NCI-H1694 treated with DMSO at 0.1 percent for 48 hours (cell line): ENCODE results near the gene GM2A.
"Not testable (repeated sequence)": the region's sequence is repeated elsewhere in the genome, so short reads cannot be mapped to it uniquely, and the experiment has no call there.

ENCODE experiments used
- DNase-seq: peaks from one replicate; lab custom pipeline; 2025; lab: John Stamatoyannopoulos, UW

Gene GM2A

GRCh38 chr5:151253605-151253950 is 593 bp downstream of the GM2A start:
- no peak for DNase-seq

GRCh38 chr5:151254556-151254955 is 1.6 kb downstream of the GM2A start:
- DNase-seq, result no peak

GRCh38 chr5:151254990-151255389 is 2.0 kb downstream of the GM2A start:
- not testable (repeated sequence) for DNase-seq

- no peak for DNase-seq
These were observed 2.8 kb downstream of the GM2A start for GRCh38 chr5:151255621-151256286.

GRCh38 chr5:151257731-151258181 is 4.8 kb downstream of the GM2A start:
- DNase-seq, result no peak

- no peak for DNase-seq
These were observed 5.2 kb downstream of the GM2A start for GRCh38 chr5:151258201-151258611.

- no peak for DNase-seq
These were observed 5.8 kb downstream of the GM2A start for GRCh38 chr5:151258816-151259215.

GRCh38 chr5:151259931-151260330 is 6.9 kb downstream of the GM2A start:
- no peak for DNase-seq

GRCh38 chr5:151262532-151262931 is 9.5 kb downstream of the GM2A start:
- DNase-seq, result no peak

- DNase-seq, result no peak
These were observed 11.1 kb downstream of the GM2A start for GRCh38 chr5:151264113-151264512.

GRCh38 chr5:151267491-151268260 is 14.7 kb downstream of the GM2A start:
- no peak for DNase-seq

GRCh38 chr5:151270599-151270998 is 17.6 kb downstream of the GM2A start:
- DNase-seq, result no peak

- no peak for DNase-seq
These were observed 18.4 kb downstream of the GM2A start for GRCh38 chr5:151271336-151271735.

GRCh38 chr5:151274666-151275065 is 21.7 kb downstream of the GM2A start:
- DNase-seq, result no peak

GRCh38 chr5:151275803-151276202 is 22.8 kb downstream of the GM2A start:
- DNase-seq, result no peak

GRCh38 chr5:151278845-151279244 is 25.9 kb downstream of the GM2A start:
- DNase-seq, result no peak

GRCh38 chr5:151280443-151280842 is 27.5 kb downstream of the GM2A start:
- DNase-seq, result no peak

- DNase-seq, result no peak
These were observed 28.1 kb downstream of the GM2A start for GRCh38 chr5:151281001-151281639.

- DNase-seq, result no peak
These were observed 30.3 kb downstream of the GM2A start for GRCh38 chr5:151283120-151283825.

- DNase-seq, result no peak
These were observed 31.5 kb downstream of the GM2A start for GRCh38 chr5:151284392-151284967.

- DNase-seq, result no peak
These were observed 32.7 kb downstream of the GM2A start for GRCh38 chr5:151285683-151286082.

- DNase-seq, result no peak
These were observed 33.3 kb downstream of the GM2A start for GRCh38 chr5:151286246-151286645.
